ENCODE data around the gene ANKRD35. TPM values are rescaled to one million over a fixed set of nuclear protein-coding genes. Genes with fewer than 3 reads are reported as not detected.

ANKRD35 gene
- total and polyA plus RNA-seq, 2 of the 8 experiments (the other 6 are each of a cell fraction or from before 2014, with no cell fraction given), result 1.6 to 3.0 TPM

DNA sequence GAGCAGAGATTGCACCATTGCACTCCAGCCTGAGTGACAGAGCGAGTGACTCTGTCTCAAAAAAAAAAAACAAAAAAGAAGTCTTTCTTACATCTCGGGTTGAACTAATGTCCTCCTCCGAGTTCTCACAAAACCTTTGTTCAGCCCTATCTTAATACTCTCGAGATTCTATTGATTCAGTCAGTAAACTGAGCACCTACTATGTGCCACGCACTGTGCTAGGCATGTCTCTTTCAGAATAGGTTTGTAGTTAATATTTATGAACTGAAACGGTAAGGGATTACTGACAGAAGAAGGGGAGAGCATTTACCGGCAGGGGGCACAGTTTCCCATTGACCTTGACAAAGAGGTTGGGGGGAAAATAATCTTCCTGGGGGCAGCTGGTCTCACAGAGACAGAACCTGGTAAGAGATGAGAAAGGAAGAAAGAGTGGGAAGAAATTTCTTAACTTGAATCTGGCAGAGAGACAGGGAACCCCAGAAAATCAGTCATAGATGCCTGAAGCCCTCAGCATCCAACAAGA, 30.2 kb downstream of the ANKRD35 start (continued):
- TF ChIP-seq RBBP5 (IDR thresholded peaks at IDR 0.05; ENCODE audit: borderline replicate concordance, low read depth, low read length), result no peak
- TF ChIP-seq JUN (IDR thresholded peaks at IDR 0.05; ENCODE audit: low read depth, low read length), result no peak
- TF ChIP-seq KDM1A (IDR thresholded peaks at IDR 0.05; ENCODE audit: borderline replicate concordance, low read length), result no peak
- TF ChIP-seq CHD2 (IDR thresholded peaks at IDR 0.05; ENCODE audit: low read length), result no peak
- TF ChIP-seq, protein P1, sequence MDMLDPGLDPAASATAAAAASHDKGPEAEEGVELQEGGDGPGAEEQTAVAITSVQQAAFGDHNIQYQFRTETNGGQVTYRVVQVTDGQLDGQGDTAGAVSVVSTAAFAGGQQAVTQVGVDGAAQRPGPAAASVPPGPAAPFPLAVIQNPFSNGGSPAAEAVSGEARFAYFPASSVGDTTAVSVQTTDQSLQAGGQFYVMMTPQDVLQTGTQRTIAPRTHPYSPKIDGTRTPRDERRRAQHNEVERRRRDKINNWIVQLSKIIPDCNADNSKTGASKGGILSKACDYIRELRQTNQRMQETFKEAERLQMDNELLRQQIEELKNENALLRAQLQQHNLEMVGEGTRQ (IDR thresholded peaks at IDR 0.05; ENCODE audit: low read length), result no peak
- TF ChIP-seq POLR2AphosphoS5 (IDR thresholded peaks at IDR 0.05; ENCODE audit: low read depth, low read length), result no peak

All from H1 (cell line).